SW 1271 (cell line): ENCODE data around the gene SEC24D.
"Not testable (repeated sequence)": the region's sequence is repeated elsewhere in the genome, so short reads cannot be mapped to it uniquely, and the experiment has no call there.

Experiments
- DNase-seq, 2 experiments: peaks; one replicate each; lab custom pipeline; 2025; lab: John Stamatoyannopoulos, UW

The SEC24D gene

DNA sequence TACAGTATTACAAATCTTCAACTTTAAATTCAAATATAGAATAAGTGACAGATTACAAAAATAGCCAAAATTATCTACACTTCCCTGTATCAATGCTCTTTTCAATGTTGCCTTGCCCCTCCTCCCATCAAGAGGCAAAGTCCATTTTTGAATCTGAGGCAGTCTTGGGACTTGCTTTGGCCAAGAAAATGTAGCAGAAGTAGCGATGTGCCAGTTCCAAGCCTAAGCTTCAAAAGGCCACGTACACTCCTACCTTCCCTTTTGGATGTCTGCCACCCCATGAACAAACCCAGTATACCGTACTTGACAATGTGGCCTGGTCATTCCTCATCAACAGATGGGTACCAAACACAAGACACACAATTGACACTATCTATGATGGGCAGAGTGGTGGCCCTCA lies 24.1 kb downstream of the SEC24D start:
- no peak for DNase-seq

DNA sequence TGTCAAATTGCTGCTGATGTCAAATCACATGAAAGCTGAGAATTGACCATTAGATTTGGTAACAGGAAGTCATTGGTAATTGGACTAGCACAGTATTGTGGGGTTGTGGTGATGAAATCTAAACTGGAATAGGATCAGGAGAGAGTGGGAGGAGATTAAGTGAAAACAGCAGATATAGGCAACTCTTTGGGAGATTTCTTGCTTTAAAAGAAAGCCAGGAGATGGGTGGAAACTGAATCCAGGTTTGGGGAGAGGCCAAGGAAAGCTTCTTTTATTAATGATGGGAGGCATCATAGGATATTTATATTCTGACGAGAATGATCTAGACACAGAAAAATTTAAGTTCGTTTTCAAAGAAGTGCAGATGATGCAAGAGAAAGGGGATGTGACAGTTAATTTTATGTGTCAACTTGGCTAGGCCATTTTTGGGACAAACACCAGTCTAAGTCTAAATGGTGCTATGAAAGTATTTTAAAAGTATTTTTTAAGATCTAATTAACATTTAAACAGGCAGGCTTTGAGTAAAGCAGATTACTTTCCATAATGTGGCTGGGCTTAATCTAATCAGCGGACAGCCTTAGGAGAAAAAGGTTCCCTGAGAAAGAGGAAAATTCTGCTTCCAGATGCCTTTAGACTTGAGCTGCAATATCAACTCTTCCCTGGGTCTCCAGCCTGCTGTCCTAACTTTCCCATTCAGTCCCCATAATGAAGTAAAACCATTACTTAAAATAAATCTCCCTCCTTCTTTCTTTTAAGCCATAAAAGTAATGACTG lies 24.7 kb downstream of the SEC24D start:
- no peak for DNase-seq

DNA sequence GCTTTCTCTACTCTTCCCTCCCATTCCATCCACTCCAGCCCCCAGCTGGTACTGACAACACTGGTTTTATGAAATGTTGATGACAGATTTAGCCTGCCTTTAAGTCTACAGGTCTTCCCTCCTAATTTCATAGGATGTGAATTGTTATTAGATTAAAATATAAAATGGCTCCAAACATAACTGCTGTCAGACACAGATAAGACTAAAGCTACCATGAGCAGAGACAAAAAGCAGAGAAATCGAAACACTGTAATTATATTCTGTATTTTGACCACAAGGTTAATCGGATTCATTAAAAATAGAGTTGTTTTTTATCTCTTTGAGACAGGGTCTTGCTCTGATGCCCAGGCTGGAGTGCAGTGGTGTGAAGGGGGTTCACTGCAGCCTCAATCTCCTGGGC lies 28.3 kb downstream of the SEC24D start:
- no peak for DNase-seq

DNA sequence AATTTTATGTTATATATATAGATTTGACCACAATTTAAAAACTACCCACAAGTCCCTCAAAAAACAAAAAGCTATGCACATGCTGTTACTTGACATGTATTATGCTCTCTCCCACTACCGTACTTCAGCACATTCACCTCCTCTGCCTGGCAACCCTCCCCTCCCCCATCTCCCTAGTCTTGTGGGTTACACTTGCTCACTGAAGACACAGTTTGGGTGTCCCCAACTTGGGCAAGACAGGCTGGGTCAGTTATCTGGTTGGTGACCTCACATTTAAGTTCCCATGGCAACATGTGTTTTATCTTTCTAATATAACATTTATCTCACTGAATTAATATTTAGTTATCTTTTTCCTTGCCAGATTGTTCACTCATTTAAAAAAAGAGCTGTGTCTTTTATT lies 32.7 kb downstream of the SEC24D start:
- DNase-seq = no peak

DNA sequence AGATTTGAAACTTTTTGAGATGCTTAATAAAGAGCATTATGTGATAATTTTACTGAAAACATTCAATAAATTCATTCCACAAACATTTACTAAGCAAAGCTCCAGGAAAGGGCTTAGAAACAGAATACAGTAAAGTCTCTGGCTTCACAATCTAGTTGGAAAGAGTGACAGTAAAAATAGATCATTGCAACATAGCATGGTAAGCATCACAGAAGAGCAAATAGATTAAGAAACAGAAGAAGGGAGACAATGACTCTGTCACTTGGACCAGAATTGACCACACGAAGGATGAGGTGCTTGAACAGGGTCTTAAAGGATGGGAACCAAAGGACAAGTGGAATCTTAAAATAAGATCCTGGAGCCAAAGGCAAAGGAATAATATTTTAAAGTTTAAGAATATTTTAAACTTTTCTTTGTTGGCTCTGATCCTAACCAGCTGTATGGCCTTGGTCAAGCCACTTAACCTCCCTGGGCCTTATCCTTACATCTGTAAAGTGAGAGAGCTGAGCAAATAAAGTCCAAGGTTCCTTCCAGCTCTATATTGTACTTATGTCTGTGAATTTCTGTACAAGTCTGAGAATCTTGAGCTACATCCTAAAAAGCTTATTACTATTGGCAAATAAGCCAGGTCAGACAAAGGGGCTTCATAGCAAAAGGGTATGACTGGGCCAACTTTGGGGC lies 33.9 kb downstream of the SEC24D start:
- DNase-seq = no peak

DNA sequence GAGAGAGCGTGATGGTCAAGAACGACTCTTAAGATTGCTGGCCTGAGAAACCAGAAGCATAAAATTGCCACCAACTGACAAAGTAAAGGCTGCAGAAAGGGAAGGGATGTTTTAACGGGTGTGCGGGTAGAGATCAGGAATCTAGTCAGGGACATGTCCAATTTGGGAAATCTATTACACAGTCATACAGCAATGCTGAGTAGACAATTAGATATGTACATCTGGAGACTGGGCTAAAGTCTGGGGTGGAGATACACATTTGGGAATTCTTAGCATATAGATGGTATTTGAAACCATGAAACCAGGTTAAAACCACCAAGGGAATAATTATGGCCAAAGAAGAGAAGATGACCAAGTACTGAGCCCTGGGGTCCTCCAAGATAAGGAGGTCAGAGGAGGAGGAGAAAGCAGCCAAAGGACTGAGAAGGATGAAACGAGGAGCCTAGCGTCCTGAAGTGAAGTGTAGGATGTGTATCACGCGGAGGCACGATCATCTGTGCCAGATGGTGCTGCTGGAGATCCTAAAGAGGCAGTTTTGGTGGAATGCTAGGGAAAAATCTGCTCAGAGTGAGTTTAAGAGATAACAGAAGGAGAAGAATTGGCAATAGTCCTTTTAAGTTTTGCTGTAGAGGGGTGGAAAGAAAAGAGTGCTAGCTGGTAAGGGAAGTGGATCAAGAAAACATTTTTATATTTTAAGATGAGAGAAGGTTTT lies 36.5 kb downstream of the SEC24D start:
- no peak for DNase-seq

DNA sequence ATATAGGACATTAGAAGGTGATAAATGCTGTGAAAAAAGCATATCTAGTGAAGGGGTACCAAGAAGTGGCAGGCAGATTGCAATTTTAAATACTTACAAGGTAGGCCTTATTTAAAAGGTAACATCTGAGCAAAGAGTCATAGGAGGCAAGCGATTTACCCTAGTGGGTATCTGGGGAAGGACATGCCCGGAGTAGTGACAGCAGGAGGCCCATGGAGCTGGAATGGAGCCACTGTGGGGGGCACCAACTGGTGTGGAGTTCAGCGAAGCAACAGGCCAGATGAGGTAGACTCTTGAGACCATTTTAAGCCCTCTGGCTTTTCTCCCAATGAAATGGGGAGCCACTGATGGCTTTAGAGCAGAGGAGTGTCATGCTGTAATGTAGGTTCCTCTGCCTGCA lies 37.3 kb downstream of the SEC24D start:
- DNase-seq = no peak

DNA sequence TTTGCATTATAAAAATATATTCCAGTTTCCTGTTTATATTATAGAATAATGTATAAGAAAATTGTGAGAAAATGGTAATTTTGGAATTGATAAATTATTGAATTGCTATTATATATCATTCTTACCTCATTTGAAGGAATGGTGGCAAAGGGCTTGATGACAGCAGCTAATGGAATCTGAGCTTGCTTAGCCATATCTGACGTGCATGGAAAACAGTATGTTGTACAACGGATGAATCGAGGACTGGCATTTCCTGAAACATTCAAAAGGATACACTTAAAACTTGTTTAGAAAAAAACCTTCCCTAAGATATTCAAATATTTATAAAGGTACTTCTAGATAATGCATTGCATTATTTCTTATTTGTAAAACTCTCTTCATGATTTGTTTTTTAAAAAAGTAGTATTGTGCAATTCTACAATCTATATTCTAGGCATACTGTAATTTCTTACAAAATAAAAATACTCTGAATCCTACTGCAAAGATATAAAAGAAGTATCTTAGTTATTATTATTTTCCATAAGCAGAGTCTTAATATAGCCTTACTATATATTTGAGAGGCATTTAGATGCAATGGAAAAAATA lies 38.3 kb downstream of the SEC24D start:
- DNase-seq = no peak

DNA sequence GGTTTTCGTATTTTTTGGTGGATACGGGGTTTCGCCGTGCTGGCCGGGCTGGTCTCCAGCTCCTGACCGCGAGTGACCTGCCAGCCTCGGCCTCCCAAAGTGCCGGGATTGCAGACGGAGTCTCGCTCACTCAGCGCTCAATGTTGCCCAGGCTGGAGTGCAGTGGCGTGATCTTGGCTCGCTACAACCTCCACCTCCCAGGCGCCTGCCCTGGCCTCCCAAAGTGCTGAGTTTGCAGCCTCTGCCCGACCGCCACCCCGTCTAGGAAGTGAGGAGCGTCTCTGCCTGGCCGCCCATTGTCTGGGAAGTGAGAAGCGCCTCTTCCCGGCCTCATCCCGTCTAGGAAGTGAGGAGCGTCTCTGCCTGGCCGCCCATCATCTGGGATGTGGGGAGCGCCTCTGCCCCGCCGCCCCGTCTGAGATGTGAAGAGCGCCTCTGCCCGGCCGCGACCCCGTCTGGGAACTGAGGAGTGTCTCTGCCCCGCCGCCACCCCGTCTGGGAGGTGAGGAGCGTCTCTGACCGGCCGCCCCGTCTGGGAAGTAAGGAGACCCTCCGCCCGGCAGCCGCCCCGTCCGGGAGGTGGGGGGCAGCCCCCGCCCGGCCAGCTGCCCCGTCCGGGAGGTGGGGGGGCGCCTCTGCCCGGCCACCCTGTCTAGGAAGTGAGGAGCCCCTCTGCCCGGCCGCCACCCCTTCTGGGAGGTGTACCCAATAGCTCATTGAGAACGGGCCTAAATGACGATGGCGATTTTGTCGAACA lies 44.1 kb downstream of the SEC24D start:
- DNase-seq = not testable (repeated sequence)

DNA sequence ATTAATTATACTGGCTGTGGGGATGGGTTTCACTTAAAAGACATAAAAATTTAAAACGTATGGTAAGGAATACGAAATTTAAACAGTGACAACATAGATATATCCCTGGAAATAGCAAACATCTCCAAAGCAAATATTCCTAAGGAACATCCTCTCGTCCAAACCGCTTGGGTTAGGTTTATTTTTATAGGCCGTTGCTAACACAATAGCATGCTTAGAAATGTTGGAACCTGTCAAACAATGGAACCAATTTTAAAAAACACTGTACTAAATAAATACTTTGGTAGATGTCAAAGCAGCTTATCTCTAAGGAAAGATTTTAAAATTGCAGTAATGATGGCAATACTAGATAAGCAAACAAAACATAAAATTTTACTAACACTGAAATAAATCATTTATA lies 45.4 kb downstream of the SEC24D start:
- DNase-seq = no peak

DNA sequence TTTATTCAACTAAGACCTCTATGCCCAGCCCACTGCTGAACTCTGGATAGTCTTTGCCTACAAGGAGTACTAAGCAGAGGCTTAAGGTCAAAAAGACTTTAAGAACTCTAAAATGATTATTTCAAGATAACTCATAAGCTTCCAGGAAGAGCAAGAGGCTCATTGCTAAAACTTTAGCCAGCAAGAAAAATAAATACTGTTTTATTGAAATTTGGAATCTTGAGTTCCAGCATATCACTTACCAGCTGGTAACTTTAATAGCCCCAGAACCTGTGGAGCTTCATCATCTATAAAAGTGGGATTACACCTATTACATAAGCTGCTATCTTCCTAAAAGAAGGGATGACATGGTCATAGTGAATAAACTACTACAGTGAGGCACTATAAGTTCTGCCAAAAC lies 47.0 kb downstream of the SEC24D start:
- DNase-seq = no peak

DNA sequence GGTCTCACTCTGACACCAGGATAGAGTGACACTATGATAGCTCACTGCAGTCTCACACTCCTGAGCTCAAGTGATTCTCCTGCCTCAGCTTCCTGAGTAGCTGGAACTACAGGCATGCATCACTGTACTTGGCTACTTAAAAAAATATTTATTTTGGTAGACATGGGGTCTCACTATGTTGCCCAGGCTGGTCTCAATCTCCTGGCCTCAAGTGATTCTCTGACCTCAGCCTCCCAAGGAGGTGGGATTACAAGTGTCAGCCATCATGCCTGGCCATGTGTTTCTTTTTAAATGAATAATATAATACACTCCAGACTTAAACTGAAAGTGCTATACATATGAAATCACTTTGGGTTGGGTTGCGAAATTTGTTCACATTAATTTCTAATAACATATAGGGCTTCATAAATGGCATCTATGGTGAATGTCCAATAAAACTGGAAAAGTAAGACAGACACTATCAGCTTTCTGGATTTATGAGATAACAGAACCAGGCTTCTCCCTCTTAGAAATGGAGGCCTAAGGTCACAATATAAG lies 48.0 kb downstream of the SEC24D start:
- no peak for DNase-seq

DNA sequence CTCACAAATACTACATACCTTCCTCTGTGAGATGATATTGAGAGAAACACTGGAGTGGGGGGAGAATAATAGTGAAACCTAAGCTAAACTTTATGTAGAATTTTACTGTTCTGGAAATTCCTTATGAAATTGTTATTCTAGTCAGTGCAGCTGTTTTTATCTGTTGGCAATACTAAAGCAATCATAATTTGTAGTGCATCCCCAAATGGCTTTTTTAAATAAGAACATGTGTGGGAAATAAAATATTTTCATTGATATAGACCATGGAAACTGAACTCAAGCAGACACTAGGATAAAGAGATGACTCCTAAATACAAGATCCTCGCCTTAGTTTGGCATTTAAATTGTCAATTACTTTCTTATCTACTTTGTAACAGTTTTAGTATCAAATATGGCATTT lies 51.1 kb downstream of the SEC24D start:
- no peak for DNase-seq

DNA sequence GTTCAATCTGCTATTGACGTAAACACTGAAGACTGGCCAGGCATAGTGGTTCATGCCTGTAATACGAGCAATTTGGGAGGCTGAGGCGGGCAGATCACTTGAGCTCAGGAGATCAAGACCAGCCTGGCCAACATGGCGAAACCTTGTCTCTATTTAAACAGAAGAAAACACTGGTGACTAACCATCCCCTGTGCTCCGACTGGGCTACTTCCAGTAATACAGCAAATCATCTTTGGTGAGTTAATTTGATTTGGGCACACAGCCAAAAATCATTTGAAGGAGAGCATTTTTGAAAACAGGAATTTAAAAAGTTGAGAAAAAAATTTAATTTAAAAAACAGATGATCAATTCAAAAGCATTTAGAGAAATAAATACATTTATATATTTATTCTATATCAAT lies 52.0 kb downstream of the SEC24D start:
- DNase-seq = no peak

DNA sequence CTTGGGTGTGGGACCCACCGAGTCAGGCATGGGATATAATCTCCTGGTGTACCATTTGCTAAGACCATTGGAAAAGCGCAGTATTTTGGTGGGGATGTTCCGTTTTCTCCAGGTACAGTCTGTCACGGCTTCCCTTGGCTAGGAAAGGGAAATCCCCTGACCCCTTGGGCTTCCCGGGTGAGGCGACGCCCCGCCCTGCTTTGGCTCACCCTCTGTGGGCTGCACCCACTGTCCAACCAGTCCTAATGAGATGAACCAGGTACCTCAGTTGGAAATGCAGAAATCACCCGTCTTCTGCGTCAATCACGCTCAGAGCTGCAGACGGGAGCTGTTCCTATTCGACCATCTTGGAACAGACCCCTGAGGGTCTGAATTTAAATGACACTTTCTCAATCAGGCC lies 53.0 kb downstream of the SEC24D start:
- not testable (repeated sequence) for DNase-seq

DNA sequence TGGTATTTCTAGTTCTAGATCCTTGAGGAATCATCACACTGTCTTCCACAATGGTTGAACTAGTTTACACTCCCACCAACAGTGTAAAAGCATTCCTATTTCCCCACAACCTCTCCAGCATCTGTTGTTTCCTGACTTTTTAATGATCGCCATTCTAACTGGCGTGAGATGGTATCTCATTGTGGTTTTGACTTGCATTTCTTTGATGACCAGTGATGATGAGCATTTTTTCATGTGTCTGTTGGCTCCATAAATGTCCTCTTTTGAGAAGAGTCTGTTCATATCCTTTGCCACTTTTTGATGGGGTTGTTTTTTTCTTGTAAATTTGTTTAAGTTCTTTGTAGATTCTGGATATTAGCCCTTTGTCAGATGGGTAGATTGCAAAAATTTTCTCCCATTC lies 58.3 kb downstream of the SEC24D start:
- DNase-seq = not testable (repeated sequence)

DNA sequence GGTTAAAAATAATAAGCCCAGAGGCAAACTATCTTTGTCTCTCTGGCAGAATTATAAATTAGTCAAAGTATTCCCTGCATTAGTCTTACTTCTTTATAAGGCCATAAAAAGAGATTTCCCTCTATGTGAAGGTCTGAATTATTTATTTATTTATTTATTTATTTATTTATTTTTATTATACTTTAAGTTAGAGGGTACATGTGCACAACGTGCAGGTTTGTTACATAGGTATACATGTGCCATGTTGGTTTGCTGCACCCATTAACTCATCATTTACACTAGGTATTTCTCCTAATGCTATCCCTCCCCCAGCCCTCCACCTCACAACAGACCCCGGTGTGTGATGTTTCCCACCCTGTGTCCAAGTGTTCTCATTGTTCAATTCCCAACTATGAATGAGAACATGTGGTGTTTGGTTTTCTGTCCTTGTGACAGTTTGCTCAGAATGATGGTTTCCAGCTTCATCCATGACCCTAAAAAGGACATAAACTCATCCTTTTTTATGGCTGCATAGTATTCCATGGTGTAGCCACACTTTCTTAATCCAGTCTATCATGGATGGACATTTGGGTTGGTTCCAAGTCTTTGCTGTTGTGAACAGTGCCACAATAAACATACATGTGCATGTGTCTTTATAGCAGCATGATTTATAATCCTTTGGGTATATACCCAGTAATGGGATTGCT lies 58.8 kb downstream of the SEC24D start:
- not testable (repeated sequence) for DNase-seq

DNA sequence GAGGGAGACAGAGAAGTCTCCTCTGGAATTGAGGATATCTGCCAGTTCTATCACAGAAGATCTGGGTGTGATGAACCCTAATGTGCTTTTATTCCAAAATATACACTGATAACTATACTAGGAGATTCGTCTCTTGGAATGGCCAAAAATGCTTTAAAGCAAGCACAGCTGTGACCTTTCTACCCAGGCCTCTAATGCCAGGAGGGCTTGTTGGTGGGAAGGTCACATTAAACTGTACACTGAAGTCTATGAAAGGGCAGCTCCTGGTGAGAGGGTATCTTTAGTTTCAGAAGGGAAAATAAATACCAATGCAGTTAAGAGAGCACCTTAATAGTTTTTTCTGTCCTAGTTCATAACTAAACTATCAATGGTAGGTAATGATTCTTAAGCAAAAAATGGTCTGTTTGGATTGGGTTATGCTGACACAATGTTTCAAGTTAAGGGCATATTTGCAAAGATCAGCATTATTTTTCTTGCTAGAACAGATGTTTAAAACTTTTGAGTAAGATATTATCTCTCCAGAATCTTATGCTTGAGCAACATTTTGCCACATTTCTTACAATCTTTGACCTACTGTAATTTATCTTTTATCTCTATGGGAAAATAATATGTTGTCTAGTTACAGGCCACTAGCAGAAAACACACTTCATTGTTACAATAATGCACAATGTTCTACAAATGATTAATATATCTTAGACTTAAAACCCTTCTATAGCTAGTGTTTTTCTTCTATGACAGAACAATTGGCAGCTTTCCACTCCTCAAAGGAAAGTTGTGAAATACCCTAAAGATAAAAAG lies 59.6 kb downstream of the SEC24D start:
- DNase-seq = no peak

DNA sequence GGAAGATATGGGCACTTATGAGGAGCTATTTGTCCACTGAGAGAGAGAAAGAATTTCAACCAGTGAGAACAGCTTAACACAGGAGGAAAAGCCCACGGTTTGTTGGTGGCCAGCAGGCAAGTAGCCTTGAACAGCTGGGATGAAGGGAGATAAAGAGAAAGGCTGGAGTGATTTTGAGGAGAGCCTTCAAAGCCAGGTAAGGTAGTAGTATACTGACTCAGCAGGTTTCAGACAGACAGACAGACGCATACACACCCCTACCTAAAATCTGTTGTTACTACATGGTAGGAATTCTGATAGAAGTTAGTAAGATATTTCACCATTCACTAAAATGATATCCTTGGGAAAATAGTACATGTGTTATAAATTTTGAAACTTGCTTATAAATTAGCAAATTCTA lies 60.5 kb downstream of the SEC24D start:
- DNase-seq = no peak

DNA sequence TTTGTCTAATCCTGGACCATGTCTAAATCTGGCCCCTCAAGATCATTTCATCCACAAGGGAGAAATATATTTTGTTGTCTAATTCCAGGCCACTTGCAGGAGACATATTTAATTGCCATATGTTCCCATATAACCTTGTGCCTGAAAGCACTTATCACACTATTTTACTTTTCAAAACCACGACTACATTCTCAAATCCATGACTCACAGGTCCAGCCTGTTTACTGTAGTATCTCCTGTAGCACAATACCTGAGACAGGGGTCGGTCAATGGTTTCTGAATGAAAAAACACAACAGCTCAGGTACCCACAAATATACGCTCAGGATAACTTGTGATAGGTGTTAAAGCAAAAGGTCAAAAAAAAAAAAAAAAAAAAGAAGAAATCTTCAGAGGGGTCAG lies 60.9 kb downstream of the SEC24D start:
- no peak for DNase-seq
